Measurements from ENCODE around the gene ACOXL.

Gene ACOXL

DNA sequence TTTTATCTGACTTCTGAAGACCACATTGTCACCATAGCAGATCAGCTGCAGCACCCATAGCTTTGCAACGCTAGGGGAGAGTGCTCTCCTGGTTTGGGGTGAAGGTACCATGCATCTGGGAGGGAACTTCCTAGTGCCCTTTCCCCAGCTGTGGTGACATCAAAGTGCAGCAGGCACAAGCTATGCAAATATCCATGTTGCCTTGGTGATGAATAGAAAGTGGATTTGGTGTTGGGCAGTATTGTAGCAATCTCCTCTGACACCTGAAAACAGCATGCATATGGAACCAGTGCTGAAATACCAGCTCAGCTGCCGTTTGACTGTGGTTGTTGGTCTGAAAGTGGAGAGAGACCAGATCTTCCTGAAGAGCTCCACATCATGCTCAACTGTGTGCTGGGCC is 425.4 kb downstream of the ACOXL start:
- no peak for DNase-seq (ENCODE audit: low read depth)
- H3K36me3 ChIP-seq (ENCODE audit: control insufficient read depth, insufficient read depth, low read length, severe bottlenecking): peaks cover 4% of the 10 kb centered on the region
- H3K27me3 ChIP-seq (replicated peaks; ENCODE audit: control insufficient read depth, insufficient read depth, low read length): no peaks in the 10 kb centered on the region
- no peaks in the 10 kb centered on the region for H3K9me3 ChIP-seq (ENCODE audit: control insufficient read depth, low read length)
- H3K4me1 ChIP-seq (ENCODE audit: control insufficient read depth, insufficient read depth, low read length): peaks cover 10% of the 10 kb centered on the region
- H3K4me3 ChIP-seq (ENCODE audit: low read length): no peak overlapping the region
- H3K9ac ChIP-seq (ENCODE audit: low read length): no peak overlapping the region

DNA sequence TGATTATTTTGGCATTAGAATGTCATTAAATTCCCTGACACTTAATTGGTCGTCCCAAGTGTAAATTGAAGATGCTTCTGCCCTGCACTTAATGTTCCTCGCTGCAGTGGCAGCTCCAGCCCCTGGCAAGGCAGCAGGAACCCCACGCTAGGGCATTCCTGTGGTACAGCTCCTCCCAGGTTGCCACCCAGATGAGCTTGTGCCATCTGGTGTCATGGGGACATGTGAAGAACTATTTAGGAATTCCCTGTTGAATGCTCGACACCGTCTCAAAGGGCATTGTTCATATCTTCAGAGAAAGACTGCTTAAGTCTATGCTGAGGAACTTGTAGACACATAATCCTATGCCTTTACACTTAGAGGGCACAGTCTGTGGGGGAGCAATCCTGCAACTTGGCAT is 427.3 kb downstream of the ACOXL start:
- no peak overlapping the region for H3K4me3 ChIP-seq (ENCODE audit: low read length)
- no peak for DNase-seq (ENCODE audit: low read depth)

DNA sequence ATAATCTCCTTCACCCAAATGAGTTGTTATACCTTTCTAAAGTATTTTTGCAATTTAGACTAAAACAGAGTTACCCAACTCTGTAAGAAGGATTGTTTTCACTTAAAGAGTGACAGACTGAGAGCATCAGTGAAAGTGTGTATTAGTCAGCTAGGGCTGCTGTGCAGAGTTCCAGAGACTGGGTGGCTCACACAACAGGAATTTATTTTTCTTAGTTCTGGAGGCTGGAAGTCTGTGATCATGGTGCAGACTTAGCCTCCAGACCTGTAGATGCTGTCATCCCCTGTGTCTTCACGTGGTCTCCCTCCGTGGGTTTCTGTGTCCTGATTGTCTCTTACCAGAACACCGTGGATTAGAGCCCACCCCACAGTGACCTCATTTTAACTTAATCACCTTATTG is 428.4 kb downstream of the ACOXL start:
- H3K36me3 ChIP-seq (ENCODE audit: control insufficient read depth, insufficient read depth, low read length, severe bottlenecking): peaks cover 3% of the 10 kb centered on the region
- no peak overlapping the region for H3K4me3 ChIP-seq (ENCODE audit: low read length)
- no peaks in the 10 kb centered on the region for H3K9me3 ChIP-seq (ENCODE audit: control insufficient read depth, low read length)
- no peaks in the 10 kb centered on the region for H3K27me3 ChIP-seq (replicated peaks; ENCODE audit: control insufficient read depth, insufficient read depth, low read length)
- no peak overlapping the region for H3K9ac ChIP-seq (ENCODE audit: low read length)
- DNase-seq (ENCODE audit: low read depth): peak; percentile 91
- H3K4me1 ChIP-seq (ENCODE audit: control insufficient read depth, insufficient read depth, low read length): peaks cover 20% of the 10 kb centered on the region

More for the DNA sequence above, 427.3 kb downstream of the ACOXL start:
- Histone ChIP-seq H3K4me1 (ENCODE audit: control insufficient read depth, insufficient read depth, low read length) (peaks cover 12% of the 10 kb centered on the region), H3K36me3 (ENCODE audit: control insufficient read depth, insufficient read depth, low read length, severe bottlenecking) (peaks cover 4% of the 10 kb centered on the region), H3K9ac (ENCODE audit: low read length) (no peak overlapping the region), H3K9me3 (ENCODE audit: control insufficient read depth, low read length) (no peaks in the 10 kb centered on the region), H3K27me3 (replicated peaks; ENCODE audit: control insufficient read depth, insufficient read depth, low read length) (no peaks in the 10 kb centered on the region)

DNA sequence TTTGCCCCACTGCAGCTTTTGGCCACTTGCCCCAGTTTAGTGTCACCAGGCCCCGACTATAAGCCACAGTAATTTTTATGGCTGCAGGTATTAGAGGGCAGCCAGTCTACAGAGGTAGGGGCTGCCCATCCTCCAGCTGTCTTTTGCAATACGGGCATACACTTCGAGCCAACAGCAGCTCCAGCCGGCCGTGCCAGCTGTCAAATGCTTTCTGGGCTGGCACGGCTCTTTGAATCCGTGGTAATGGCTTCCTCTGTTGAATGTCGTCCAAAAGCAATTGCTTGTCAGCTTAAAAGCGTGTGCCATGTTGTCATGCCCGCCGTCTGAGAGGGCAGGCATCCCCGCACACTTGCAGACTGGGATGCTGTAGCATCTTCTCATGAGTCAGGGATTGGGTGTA is 429.6 kb downstream of the ACOXL start:
- no peaks in the 10 kb centered on the region for H3K36me3 ChIP-seq (ENCODE audit: control insufficient read depth, insufficient read depth, low read length, severe bottlenecking)

DNA sequence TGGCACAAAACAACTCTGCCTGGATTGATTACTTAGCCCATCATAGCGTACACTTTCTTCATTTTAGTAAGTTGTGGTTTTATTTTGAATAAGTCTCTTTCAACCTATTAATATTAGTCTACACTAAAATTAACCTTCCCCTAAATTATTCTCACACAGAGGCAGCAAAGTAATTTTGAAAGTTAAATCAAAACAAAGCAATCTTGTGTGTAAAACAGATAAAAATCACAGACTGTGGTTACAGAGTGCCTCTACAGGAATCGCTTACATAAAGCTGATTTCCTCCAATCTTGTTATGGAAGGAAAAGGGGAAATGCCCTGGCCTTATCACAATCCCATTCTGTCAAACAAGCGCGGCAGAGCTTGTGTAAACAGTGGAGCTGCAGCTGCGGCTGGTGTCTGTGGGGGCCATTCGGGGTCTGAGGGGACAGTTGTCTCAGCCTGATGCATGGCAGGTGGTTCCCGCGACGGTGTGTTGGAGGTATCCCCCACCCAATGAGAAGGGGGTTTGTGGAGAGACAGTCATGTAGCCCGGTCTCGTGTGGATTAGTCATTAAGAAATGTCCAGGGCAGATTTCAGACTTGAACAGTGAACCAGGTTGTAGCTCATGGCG is 430.5 kb downstream of the ACOXL start:
- no peaks in the 10 kb centered on the region for H3K36me3 ChIP-seq (ENCODE audit: control insufficient read depth, insufficient read depth, low read length, severe bottlenecking)
- no peak for DNase-seq (ENCODE audit: low read depth)
- H3K4me3 ChIP-seq (ENCODE audit: low read length): no peak overlapping the region
- no peak overlapping the region for H3K9ac ChIP-seq (ENCODE audit: low read length)
- peaks cover 20% of the 10 kb centered on the region for H3K4me1 ChIP-seq (ENCODE audit: control insufficient read depth, insufficient read depth, low read length)
- no peaks in the 10 kb centered on the region for H3K27me3 ChIP-seq (replicated peaks; ENCODE audit: control insufficient read depth, insufficient read depth, low read length)
- H3K9me3 ChIP-seq (ENCODE audit: control insufficient read depth, low read length): no peaks in the 10 kb centered on the region

More for the DNA sequence above, 429.6 kb downstream of the ACOXL start:
- DNase-seq (ENCODE audit: low read depth): no peak
- Histone ChIP-seq H3K27me3 (replicated peaks; ENCODE audit: control insufficient read depth, insufficient read depth, low read length) (no peaks in the 10 kb centered on the region), H3K4me3 (ENCODE audit: low read length) (no peak overlapping the region), H3K9me3 (ENCODE audit: control insufficient read depth, low read length) (no peaks in the 10 kb centered on the region), H3K4me1 (ENCODE audit: control insufficient read depth, insufficient read depth, low read length) (peaks cover 20% of the 10 kb centered on the region), H3K9ac (ENCODE audit: low read length) (no peak overlapping the region)

DNA sequence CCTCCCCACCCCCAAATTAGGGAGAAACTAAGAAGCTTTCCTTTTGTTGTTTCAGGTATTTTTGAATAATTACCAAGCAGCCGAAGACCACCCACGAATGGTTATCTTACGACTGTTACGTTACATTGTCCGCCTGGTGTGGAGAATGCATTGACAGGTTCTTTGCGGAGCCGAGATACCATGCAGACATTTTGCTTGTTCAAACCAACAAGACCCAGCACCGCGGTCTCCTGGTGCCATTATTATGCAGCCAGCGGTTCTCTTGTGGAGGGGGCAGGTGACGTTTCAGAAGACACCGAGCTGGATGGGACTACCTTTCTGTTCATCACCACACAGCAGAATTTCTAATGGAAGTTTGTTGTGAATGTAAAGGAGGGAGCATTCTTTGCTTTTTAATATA is 431.7 kb downstream of the ACOXL start:
- no peak overlapping the region for H3K4me3 ChIP-seq (ENCODE audit: low read length)
- H3K27me3 ChIP-seq (replicated peaks; ENCODE audit: control insufficient read depth, insufficient read depth, low read length): no peaks in the 10 kb centered on the region
- peaks cover 27% of the 10 kb centered on the region for H3K4me1 ChIP-seq (ENCODE audit: control insufficient read depth, insufficient read depth, low read length)
- no peaks in the 10 kb centered on the region for H3K36me3 ChIP-seq (ENCODE audit: control insufficient read depth, insufficient read depth, low read length, severe bottlenecking)
- H3K9me3 ChIP-seq (ENCODE audit: control insufficient read depth, low read length): no peaks in the 10 kb centered on the region
- DNase-seq (ENCODE audit: low read depth): no peak
- H3K9ac ChIP-seq (ENCODE audit: low read length): no peak overlapping the region

DNA sequence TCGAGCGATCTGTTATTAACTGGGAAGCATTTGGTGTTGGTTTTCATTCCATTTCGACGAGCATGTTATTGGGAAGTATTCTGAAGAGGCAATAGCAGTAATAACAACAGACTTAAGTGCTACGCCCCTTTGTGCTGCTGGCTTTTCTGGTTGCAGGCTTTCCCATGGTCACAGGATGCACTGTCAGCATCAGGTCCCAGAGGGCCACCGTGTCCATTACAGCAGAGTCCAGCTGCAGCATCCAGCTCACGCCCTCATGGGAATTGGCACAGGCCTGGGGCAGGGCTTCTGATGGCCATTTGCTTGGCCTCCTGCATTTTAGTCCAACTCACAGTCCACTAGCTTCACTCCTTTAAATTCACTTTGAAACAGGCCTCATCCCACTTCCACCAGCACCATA is 432.7 kb downstream of the ACOXL start:
- H3K4me3 ChIP-seq (ENCODE audit: low read length): no peak overlapping the region
- no peaks in the 10 kb centered on the region for H3K27me3 ChIP-seq (replicated peaks; ENCODE audit: control insufficient read depth, insufficient read depth, low read length)
- peaks cover 27% of the 10 kb centered on the region for H3K4me1 ChIP-seq (ENCODE audit: control insufficient read depth, insufficient read depth, low read length)
- DNase-seq (ENCODE audit: low read depth): no peak
- no peak overlapping the region for H3K9ac ChIP-seq (ENCODE audit: low read length)
- H3K9me3 ChIP-seq (ENCODE audit: control insufficient read depth, low read length): no peaks in the 10 kb centered on the region
- H3K36me3 ChIP-seq (ENCODE audit: control insufficient read depth, insufficient read depth, low read length, severe bottlenecking): no peaks in the 10 kb centered on the region

DNA sequence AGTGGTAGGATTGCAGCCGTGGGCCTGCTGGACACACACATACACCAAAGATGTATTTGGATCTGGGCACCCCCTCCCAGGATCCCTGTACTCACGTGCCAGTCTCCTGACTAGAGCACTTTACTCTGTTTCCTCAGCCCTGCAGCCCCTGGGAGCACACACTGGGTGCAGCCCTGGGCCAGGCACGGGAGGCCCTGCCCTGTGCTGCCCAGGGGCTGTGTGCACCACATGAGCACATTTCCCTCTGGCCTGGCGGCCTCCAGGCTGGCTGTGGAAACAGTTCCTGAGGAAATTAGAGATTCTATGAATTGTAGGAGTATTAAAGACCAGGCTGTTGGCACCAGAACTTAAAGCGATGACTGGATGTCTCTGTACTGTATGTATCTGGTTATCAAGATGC is 433.7 kb downstream of the ACOXL start:
- Histone ChIP-seq H3K36me3 (ENCODE audit: control insufficient read depth, insufficient read depth, low read length, severe bottlenecking) (no peaks in the 10 kb centered on the region), H3K4me1 (ENCODE audit: control insufficient read depth, insufficient read depth, low read length) (peaks cover 17% of the 10 kb centered on the region), H3K4me3 (ENCODE audit: low read length) (no peak overlapping the region), H3K27me3 (replicated peaks; ENCODE audit: control insufficient read depth, insufficient read depth, low read length) (peaks cover under 1% of the 10 kb centered on the region), H3K9ac (ENCODE audit: low read length) (no peak overlapping the region), H3K9me3 (ENCODE audit: control insufficient read depth, low read length) (no peaks in the 10 kb centered on the region)
- DNase-seq (ENCODE audit: low read depth): no peak

DNA sequence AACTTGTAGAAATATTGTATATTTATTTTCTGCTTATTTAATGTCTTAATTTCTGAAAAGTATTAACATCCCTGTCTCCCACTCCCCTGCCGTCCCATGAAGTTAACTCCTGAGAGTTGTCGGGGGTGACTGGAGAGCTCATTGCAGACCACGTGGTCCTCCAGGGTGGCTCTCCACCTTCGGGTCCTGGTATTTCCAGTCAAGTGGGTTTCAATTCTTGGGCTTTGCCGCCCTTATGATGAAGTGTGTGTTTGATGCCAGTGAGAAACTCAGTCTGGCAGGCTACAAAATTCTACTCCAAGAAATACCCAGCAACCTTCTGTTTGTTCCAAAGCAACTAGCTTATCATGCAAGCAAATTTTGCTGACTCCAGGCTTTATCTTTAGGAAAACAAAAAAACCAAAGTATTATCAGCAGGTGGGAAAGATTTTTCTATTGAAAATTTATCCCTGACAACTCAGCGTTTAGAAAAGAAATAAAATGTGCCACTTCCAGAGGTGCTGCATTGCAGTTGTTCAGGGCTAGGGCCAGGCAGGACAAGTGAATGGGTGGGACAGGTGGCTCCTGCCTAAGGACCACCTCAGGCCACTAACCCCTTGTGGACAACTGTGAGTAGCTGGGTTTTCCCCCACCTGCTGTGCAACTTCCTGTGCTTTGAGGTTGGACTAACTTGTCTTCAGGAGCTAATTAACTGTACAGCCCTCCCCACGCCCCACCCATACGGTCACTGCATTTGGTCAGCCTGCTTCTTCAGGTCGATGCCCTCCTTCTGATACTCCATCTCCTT is 434.9 kb downstream of the ACOXL start:
- DNase-seq (ENCODE audit: low read depth): no peak
- Histone ChIP-seq H3K27me3 (replicated peaks; ENCODE audit: control insufficient read depth, insufficient read depth, low read length) (peaks cover 4% of the 10 kb centered on the region), H3K9me3 (ENCODE audit: control insufficient read depth, low read length) (no peaks in the 10 kb centered on the region), H3K36me3 (ENCODE audit: control insufficient read depth, insufficient read depth, low read length, severe bottlenecking) (no peaks in the 10 kb centered on the region), H3K4me3 (ENCODE audit: low read length) (no peak overlapping the region), H3K4me1 (ENCODE audit: control insufficient read depth, insufficient read depth, low read length) (peaks cover 17% of the 10 kb centered on the region), H3K9ac (ENCODE audit: low read length) (no peak overlapping the region)

DNA sequence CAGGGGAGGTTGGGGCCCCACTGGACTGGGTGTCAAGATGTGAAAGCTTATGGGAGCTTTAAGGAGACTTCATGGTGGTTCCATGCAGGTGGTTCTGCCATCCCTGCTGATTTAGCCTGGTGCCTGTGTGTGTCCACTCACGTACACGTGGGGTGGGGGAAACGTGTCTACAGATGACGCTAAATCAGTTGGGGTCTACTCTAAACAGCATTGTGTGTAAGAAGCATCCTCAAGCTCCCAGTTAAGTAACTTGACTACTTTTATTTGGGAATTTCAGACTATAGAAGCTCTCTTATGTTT is 435.4 kb downstream of the ACOXL start:
- DNase-seq (ENCODE audit: low read depth): no peak
- Histone ChIP-seq H3K4me1 (ENCODE audit: control insufficient read depth, insufficient read depth, low read length) (peaks cover 17% of the 10 kb centered on the region), H3K4me3 (ENCODE audit: low read length) (no peak overlapping the region), H3K27me3 (replicated peaks; ENCODE audit: control insufficient read depth, insufficient read depth, low read length) (peaks cover 4% of the 10 kb centered on the region), H3K36me3 (ENCODE audit: control insufficient read depth, insufficient read depth, low read length, severe bottlenecking) (no peaks in the 10 kb centered on the region), H3K9ac (ENCODE audit: low read length) (no peak overlapping the region), H3K9me3 (ENCODE audit: control insufficient read depth, low read length) (no peaks in the 10 kb centered on the region)

Data from adipocyte (in vitro differentiated cells).